DND-41 (cell line): Measurements from ENCODE around the gene SYNGR1.
"Not testable (repeated sequence)": the region's sequence is repeated elsewhere in the genome, so short reads cannot be mapped to it uniquely, and the experiment has no call there.

Experiments used
- ATAC-seq: fragments of 200-7000 bp; cut with Tn5 transposase; 3 replicates; pipeline ENCODE4 v1.9.1; 2021; ENCODE audit warnings: low read depth; ENCODE audit not compliant: insufficient read depth
- DNase-seq: peaks from one replicate; pipeline ENCODE4 v3.0.0-alpha.2; 2020
- H2AFZ ChIP-seq: 2 replicates; pipeline ENCODE4 v1.6.0; 2012; ENCODE audit warnings: low read depth, low read length
- H3K27ac ChIP-seq: 2 replicates; pipeline ENCODE4 v1.5.1; 2012; ENCODE audit warnings: low read length, inconsistent platforms
- H3K27me3 ChIP-seq: fragments of 200-600 bp; sonication (generic); 2 replicates; pipeline ENCODE4 v1.6.0; 2012; ENCODE audit warnings: low read length, mild to moderate bottlenecking, inconsistent platforms; ENCODE audit not compliant: insufficient read depth, poor library complexity
- H3K36me3 ChIP-seq: 2 replicates; pipeline ENCODE4 v1.5.1; 2012; ENCODE audit warnings: low read length, inconsistent platforms; ENCODE audit not compliant: insufficient read depth
- H3K4me1 ChIP-seq: 2 replicates; pipeline ENCODE4 v1.5.1; 2012; ENCODE audit warnings: mild to moderate bottlenecking, low read length; ENCODE audit not compliant: insufficient read depth
- H3K4me2 ChIP-seq: 2 replicates; pipeline ENCODE4 v1.6.0; 2012; ENCODE audit warnings: mild to moderate bottlenecking, moderate library complexity, low read length, inconsistent platforms; ENCODE audit not compliant: insufficient read depth
- H3K4me3 ChIP-seq, 2 experiments: fragments of 200-600 bp in 1 of 2; shearing (Covaris generic) in 1 of 2; 2 replicates each; pipeline ENCODE4 v1.5.1; 2012 to 2016; ENCODE audit warnings: inconsistent platforms in 2 of 2, low read length in 2 of 2, mild to moderate bottlenecking in 2 of 2, low read depth in 1 of 2, moderate library complexity in 1 of 2
- H3K79me2 ChIP-seq: 2 replicates; pipeline ENCODE4 v1.6.0; 2012; ENCODE audit warnings: low read length, inconsistent platforms; ENCODE audit not compliant: insufficient read depth
- H3K9ac ChIP-seq: 2 replicates; pipeline ENCODE4 v1.6.0; 2012; ENCODE audit warnings: low read depth, mild to moderate bottlenecking, inconsistent platforms, low read length, moderate library complexity
- H3K9me3 ChIP-seq: 2 replicates; pipeline ENCODE4 v1.5.1; 2012; ENCODE audit warnings: low read length, moderate library complexity, mild to moderate bottlenecking, inconsistent platforms; ENCODE audit not compliant: insufficient read depth, severe bottlenecking
- H4K20me1 ChIP-seq: 2 replicates; pipeline ENCODE4 v1.6.0; 2012; ENCODE audit warnings: low read length; ENCODE audit not compliant: insufficient read depth
- CTCF ChIP-seq: IDR thresholded peaks from 2 replicates; pipeline ENCODE4 v1.5.1; 2012; ENCODE audit warnings: borderline replicate concordance, low read length, moderate library complexity, mild to moderate bottlenecking; ENCODE audit not compliant: poor library complexity, severe bottlenecking; ENCODE audit errors: extremely low read depth
- EZH2 ChIP-seq: IDR thresholded peaks from 3 replicates; pipeline ENCODE4 v1.6.1; 2012; ENCODE audit warnings: borderline replicate concordance, low read depth, mild to moderate bottlenecking, moderate library complexity, low read length, inconsistent platforms; ENCODE audit not compliant: severe bottlenecking

Gene SYNGR1

DNA sequence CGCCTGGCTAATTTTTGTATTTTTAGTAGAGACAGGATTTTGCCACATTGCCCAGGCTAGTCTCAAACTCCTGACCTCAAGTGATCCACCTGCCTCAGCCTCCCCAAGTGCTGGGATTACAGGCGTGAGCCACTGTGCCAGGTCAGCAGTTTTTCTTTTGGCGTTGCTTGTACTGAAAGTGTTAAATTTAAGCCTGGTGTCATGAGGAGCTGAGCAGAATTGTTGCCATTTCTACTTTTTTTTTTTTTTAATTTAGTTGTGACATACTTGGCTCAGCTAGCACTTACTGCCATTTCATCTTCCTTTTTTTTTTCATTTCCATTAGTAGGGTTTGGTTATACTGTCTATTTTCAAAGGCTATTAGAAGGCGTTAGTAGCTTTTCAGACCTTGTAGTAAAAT is 60.5 kb downstream of the SYNGR1 start:
- Histone ChIP-seq H3K4me2 (no peak overlapping the region), H3K4me3 (no peak overlapping the region), H4K20me1 (peaks cover 48% of the 10 kb centered on the region), H3K36me3 (peaks cover 16% of the 10 kb centered on the region), H3K79me2 (peaks cover 45% of the 10 kb centered on the region), H3K9ac (no peak overlapping the region), H3K27ac (no peak overlapping the region), H3K27me3 (no peaks in the 10 kb centered on the region), H3K9me3 (no peaks in the 10 kb centered on the region), H3K4me1 (peaks cover 35% of the 10 kb centered on the region), H2AFZ (no peak overlapping the region)
- no peak for ATAC-seq
- TF ChIP-seq CTCF (no peak), EZH2 (no peak)
- DNase-seq, result no peak

- DNase-seq, H3K4me3 ChIP-seq, H2AFZ ChIP-seq, H3K27me3 ChIP-seq, H3K9me3 ChIP-seq, ATAC-seq: not testable (repeated sequence)
- Histone ChIP-seq H3K4me2 (peak overlapping the region; percentile 37), H3K9ac (0 out of 2 replicates have a peak overlapping the region, but pooled peaks have one; percentile 0), H3K4me1 (peaks cover 35% of the 10 kb centered on the region), H3K27ac (peak overlapping the region; percentile 44), H4K20me1 (peaks cover 48% of the 10 kb centered on the region), H3K79me2 (peaks cover 36% of the 10 kb centered on the region), H3K36me3 (peaks cover 27% of the 10 kb centered on the region)
Observed at GRCh38 chr22:39411828-39412365, 62.1 kb downstream of the SYNGR1 start.

DNA sequence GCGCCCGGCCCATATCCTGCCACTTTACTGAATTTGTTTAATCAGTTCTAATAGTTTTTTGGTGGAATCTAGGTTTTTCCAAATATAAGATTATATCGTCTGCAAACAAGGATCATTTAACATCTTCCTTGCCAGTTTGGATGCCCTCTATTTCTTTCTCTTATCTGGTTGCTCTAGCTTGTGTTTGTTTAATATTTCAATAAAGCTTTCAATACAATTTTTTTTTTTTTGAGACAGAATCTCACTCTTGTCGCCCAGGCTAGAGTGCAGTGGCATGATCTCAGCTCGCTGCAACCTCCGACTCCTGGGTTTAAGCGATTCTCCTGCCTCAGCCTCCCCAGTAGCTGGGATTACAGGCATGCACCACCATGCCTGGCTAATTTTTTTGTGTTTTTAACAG is 63.4 kb downstream of the SYNGR1 start:
- peaks cover 48% of the 10 kb centered on the region for H4K20me1 ChIP-seq
- DNase-seq, H3K4me3 ChIP-seq, H3K27me3 ChIP-seq, ATAC-seq, H3K9me3 ChIP-seq, H3K9ac ChIP-seq, H3K27ac ChIP-seq, H2AFZ ChIP-seq: not testable (repeated sequence)
- H3K36me3 ChIP-seq, result peaks cover 37% of the 10 kb centered on the region
- peaks cover 35% of the 10 kb centered on the region for H3K4me1 ChIP-seq
- peak overlapping the region; percentile 34; the same call in 1 of the 2 replicates for H3K4me2 ChIP-seq
- peaks cover 25% of the 10 kb centered on the region for H3K79me2 ChIP-seq

DNA sequence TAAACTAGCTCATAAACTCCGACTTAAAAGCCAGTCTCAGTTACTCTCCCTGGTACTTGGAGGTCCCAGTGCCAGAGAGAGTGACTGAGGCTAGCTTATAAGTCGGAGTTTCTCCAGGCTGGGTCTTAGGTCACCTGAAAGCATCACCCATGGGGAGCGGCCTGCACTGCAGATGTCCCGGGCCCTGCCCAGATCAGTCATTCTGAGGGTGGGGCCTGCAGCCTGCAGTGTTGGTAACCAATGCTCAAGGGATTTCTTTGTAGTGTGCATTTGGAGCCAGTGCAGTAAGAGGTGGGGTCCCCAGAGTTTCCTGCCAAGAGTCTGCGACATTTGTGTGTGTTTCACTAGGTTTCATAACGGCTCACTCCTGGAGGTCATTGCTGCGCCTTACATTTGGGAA is 64.6 kb downstream of the SYNGR1 start:
- ATAC-seq (no peak), DNase-seq (no peak)
- no peak overlapping the region for H3K4me2 ChIP-seq
- H3K9ac ChIP-seq, result no peak overlapping the region
- H4K20me1 ChIP-seq, result peaks cover 46% of the 10 kb centered on the region
- peaks cover 47% of the 10 kb centered on the region for H3K36me3 ChIP-seq
- H3K27me3 ChIP-seq, result no peaks in the 10 kb centered on the region
- H3K9me3 ChIP-seq, result no peaks in the 10 kb centered on the region
- TF ChIP-seq EZH2, result no peak
- no peak for TF ChIP-seq CTCF
- H3K4me1 ChIP-seq, result peaks cover 35% of the 10 kb centered on the region
- H2AFZ ChIP-seq, result no peak overlapping the region
- no peak overlapping the region for H3K27ac ChIP-seq
- H3K4me3 ChIP-seq, result no peak overlapping the region
- H3K79me2 ChIP-seq, result peaks cover 14% of the 10 kb centered on the region
